HG02798 (cell line): ENCODE data around the gene KLHL25.

Experiments
- ATAC-seq: cut with Tn5 transposase; IDR thresholded peaks from one replicate; pipeline ENCODE4 v1.9.1; 2021; ENCODE audit warnings: mild to moderate bottlenecking; ENCODE audit not compliant: unreplicated experiment, poor library complexity

KLHL25 gene

GRCh38 chr15:85762039-85762755 is 32.5 kb downstream of the KLHL25 start:
- ATAC-seq = no peak

- no peak for ATAC-seq
Observed at GRCh38 chr15:85761635-85762034, 33.1 kb downstream of the KLHL25 start.

GRCh38 chr15:85760531-85761371 is 34.0 kb downstream of the KLHL25 start:
- no peak for ATAC-seq

GRCh38 chr15:85760049-85760448 is 34.7 kb downstream of the KLHL25 start:
- no peak for ATAC-seq

GRCh38 chr15:85759376-85759775 is 35.3 kb downstream of the KLHL25 start:
- ATAC-seq = no peak

GRCh38 chr15:85758655-85758978 is 36.1 kb downstream of the KLHL25 start:
- ATAC-seq = no peak

- no peak for ATAC-seq
Observed at GRCh38 chr15:85757939-85758654, 36.6 kb downstream of the KLHL25 start.

GRCh38 chr15:85757073-85757938 is 37.4 kb downstream of the KLHL25 start:
- no peak for ATAC-seq

GRCh38 chr15:85756411-85757072 is 38.2 kb downstream of the KLHL25 start:
- ATAC-seq = no peak

- ATAC-seq = no peak
Observed at GRCh38 chr15:85755942-85756341, 38.8 kb downstream of the KLHL25 start.

- no peak for ATAC-seq
Observed at GRCh38 chr15:85755471-85755870, 39.3 kb downstream of the KLHL25 start.

- ATAC-seq = no peak
Observed at GRCh38 chr15:85754989-85755388, 39.7 kb downstream of the KLHL25 start.

- ATAC-seq = no peak
Observed at GRCh38 chr15:85753791-85754452, 40.8 kb downstream of the KLHL25 start.

- no peak for ATAC-seq
Observed at GRCh38 chr15:85753261-85753660, 41.5 kb downstream of the KLHL25 start.

GRCh38 chr15:85752491-85752961 is 42.2 kb downstream of the KLHL25 start:
- no peak for ATAC-seq

- ATAC-seq = no peak
Observed at GRCh38 chr15:85752124-85752475, 42.6 kb downstream of the KLHL25 start.

- no peak for ATAC-seq
Observed at GRCh38 chr15:85751291-85752123, 43.2 kb downstream of the KLHL25 start.
